Trophoblast cell (in vitro differentiated cells and primary cell): Measurements from ENCODE around the gene NECTIN4.

Experiments used
- DNase-seq, 2 donors: peaks; one replicate each; pipeline ENCODE4 v3.0.0-alpha.2; 2016
- H2AFZ ChIP-seq: 2 replicates; pipeline ENCODE4 v1.6.1; 2013; ENCODE audit warnings: low read length, moderate library complexity, mild to moderate bottlenecking; ENCODE audit not compliant: insufficient read depth, poor library complexity
- H2AK5ac ChIP-seq: 2 replicates; pipeline ENCODE4 v1.6.1; 2013; ENCODE audit warnings: mild to moderate bottlenecking, low read length
- H2BK120ac ChIP-seq: 2 replicates; pipeline ENCODE4 v1.6.1; 2013; ENCODE audit warnings: low read length, mild to moderate bottlenecking, moderate library complexity; ENCODE audit not compliant: insufficient read depth, poor library complexity
- H2BK12ac ChIP-seq: 2 replicates; pipeline ENCODE4 v1.6.1; 2013; ENCODE audit warnings: mild to moderate bottlenecking, low read length, moderate library complexity
- H2BK5ac ChIP-seq: 2 replicates; pipeline ENCODE4 v1.6.1; 2013; ENCODE audit warnings: low read length, low read depth, moderate library complexity, mild to moderate bottlenecking; ENCODE audit not compliant: poor library complexity
- H3K14ac ChIP-seq: 2 replicates; pipeline ENCODE4 v1.6.1; 2013; ENCODE audit warnings: mild to moderate bottlenecking, low read length
- H3K18ac ChIP-seq: 2 replicates; pipeline ENCODE4 v1.6.1; 2013; ENCODE audit warnings: mild to moderate bottlenecking, low read length
- H3K23ac ChIP-seq: 2 replicates; pipeline ENCODE4 v1.6.1; 2013; ENCODE audit warnings: low read length
- H3K27ac ChIP-seq: 2 replicates; pipeline ENCODE4 v1.5.1; 2013; ENCODE audit warnings: low read depth, mild to moderate bottlenecking, inconsistent platforms, low read length, moderate library complexity
- H3K27me3 ChIP-seq: 2 replicates; pipeline ENCODE4 v1.6.1; 2013; ENCODE audit warnings: inconsistent platforms, mild to moderate bottlenecking, low read length, moderate library complexity; ENCODE audit not compliant: insufficient read depth
- H3K36me3 ChIP-seq, 2 experiments: 1 replicate in 1 of 2; 2 replicates in 1 of 2; pipeline ENCODE4 v1.6.1; 2013; ENCODE audit warnings: low read length in 2 of 2, mild to moderate bottlenecking in 2 of 2, moderate library complexity in 1 of 2; ENCODE audit not compliant: insufficient read depth in 2 of 2, control insufficient read depth in 1 of 2
- H3K4ac ChIP-seq: 2 replicates; pipeline ENCODE4 v1.6.1; 2013; ENCODE audit warnings: low read depth, mild to moderate bottlenecking, low read length, moderate library complexity
- H3K4me1 ChIP-seq, 2 experiments: 1 replicate in 1 of 2; 2 replicates in 1 of 2; pipeline ENCODE4 v1.6.1; 2013; ENCODE audit warnings: low read length in 2 of 2, mild to moderate bottlenecking in 2 of 2, moderate library complexity in 1 of 2; ENCODE audit not compliant: insufficient read depth in 2 of 2, control insufficient read depth in 1 of 2
- H3K4me2 ChIP-seq: 2 replicates; pipeline ENCODE4 v1.6.1; 2013; ENCODE audit warnings: inconsistent platforms, mild to moderate bottlenecking, low read length, moderate library complexity
- H3K4me3 ChIP-seq: 2 replicates; pipeline ENCODE4 v1.5.1; 2013; ENCODE audit warnings: mild to moderate bottlenecking, low read depth, low read length, inconsistent platforms
- H3K79me1 ChIP-seq: one replicate; pipeline ENCODE4 v1.6.1; 2013; ENCODE audit warnings: low read length
- H3K79me2 ChIP-seq: 2 replicates; pipeline ENCODE4 v1.6.1; 2013; ENCODE audit warnings: low read length, mild to moderate bottlenecking; ENCODE audit not compliant: control insufficient read depth, insufficient read depth, poor library complexity
- H3K9ac ChIP-seq: 2 replicates; pipeline ENCODE4 v1.6.1; 2013; ENCODE audit warnings: mild to moderate bottlenecking, low read length
- H3K9me3 ChIP-seq: 2 replicates; pipeline ENCODE4 v1.6.1; 2013; ENCODE audit warnings: low read depth, mild to moderate bottlenecking, control low read depth, inconsistent platforms, low read length; ENCODE audit not compliant: insufficient read depth
- H4K12ac ChIP-seq: 2 replicates; pipeline ENCODE4 v1.6.1; 2013; ENCODE audit warnings: low read depth, mild to moderate bottlenecking, low read length, moderate library complexity
- H4K8ac ChIP-seq: 2 replicates; pipeline ENCODE4 v1.6.1; 2013; ENCODE audit warnings: low read depth, mild to moderate bottlenecking, low read length, moderate library complexity
- H4K91ac ChIP-seq: one replicate; pipeline ENCODE4 v1.6.1; 2013; ENCODE audit warnings: low read depth, mild to moderate bottlenecking, low read length, moderate library complexity
- WGBS: extraction: QIAGEN DNeasy Blood & Tissue Kit; methylation state at CpG from one replicate; pipeline ENCODE4 v1.1.7; 2013; ENCODE audit warnings: missing lambda C conversion rate; ENCODE audit not compliant: insufficient read length, insufficient coverage; ENCODE audit errors: extremely low coverage; 5-methylcytosine and 5-hydroxymethylcytosine counted together

Gene NECTIN4

GRCh38 chr1:161090617-161091016, 1.3 kb upstream of the NECTIN4 start:
- no peak overlapping the region for H2AFZ ChIP-seq
- peaks cover 53 to 61% of the 10 kb centered on the region in 2 experiments for H3K4me1 ChIP-seq
- no peak overlapping the region for H2BK120ac ChIP-seq
- no peak overlapping the region for H2BK5ac ChIP-seq
- H2AK5ac ChIP-seq: no peak overlapping the region
- H3K4me2 ChIP-seq: no peak overlapping the region
- no peak overlapping the region for H3K9ac ChIP-seq
- peaks cover 52% of the 10 kb centered on the region for H3K79me1 ChIP-seq
- no peak overlapping the region for H4K8ac ChIP-seq
- H3K36me3 ChIP-seq: no peaks in the 10 kb centered on the region
- no peaks in the 10 kb centered on the region for H3K9me3 ChIP-seq
- no peak overlapping the region for H3K23ac ChIP-seq
- no peak overlapping the region for H4K12ac ChIP-seq
- H3K79me2 ChIP-seq: peaks cover 15% of the 10 kb centered on the region
- H2BK12ac ChIP-seq: no peak overlapping the region
- WGBS: no CpG with 5 or more reads among the region's 3 CpGs
- H3K14ac ChIP-seq: no peak overlapping the region
- no peak overlapping the region for H3K18ac ChIP-seq
- H4K91ac ChIP-seq: no peak overlapping the region
- H3K4ac ChIP-seq: no peak overlapping the region
- DNase-seq: no peak
- no peak overlapping the region for H3K4me3 ChIP-seq
- no peak overlapping the region for H3K27ac ChIP-seq
- H3K27me3 ChIP-seq: no peaks in the 10 kb centered on the region

- no peak overlapping the region for H4K12ac ChIP-seq
- no peak overlapping the region for H3K9ac ChIP-seq
- H3K18ac ChIP-seq: peak overlapping the region; percentile 52
- peak in 1 of 2 donors; percentile 61 for DNase-seq
- peak overlapping the region; percentile 69 for H4K91ac ChIP-seq
- peak overlapping the region; percentile 43 for H3K4me2 ChIP-seq
- peak overlapping the region; percentile 70 for H2BK5ac ChIP-seq
- peak overlapping the region; percentile 16 for H3K4ac ChIP-seq
- H2BK12ac ChIP-seq: peak overlapping the region; percentile 91
- peaks cover 58 to 68% of the 10 kb centered on the region in 2 experiments for H3K4me1 ChIP-seq
- whole genome bisulfite sequencing: no CpG with 5 or more reads among the region's 5 CpGs
- peak overlapping the region; percentile 68 for H3K14ac ChIP-seq
- peaks cover 17% of the 10 kb centered on the region for H3K79me2 ChIP-seq
- no peaks in the 10 kb centered on the region for H3K27me3 ChIP-seq
- no peaks in the 10 kb centered on the region for H3K36me3 ChIP-seq
- peaks cover 57% of the 10 kb centered on the region for H3K79me1 ChIP-seq
- H4K8ac ChIP-seq: peak overlapping the region; percentile 40
- no peaks in the 10 kb centered on the region for H3K9me3 ChIP-seq
- no peak overlapping the region for H3K23ac ChIP-seq
- H2AFZ ChIP-seq: no peak overlapping the region
- H2BK120ac ChIP-seq: peak overlapping the region; percentile 46
- H2AK5ac ChIP-seq: peak overlapping the region; percentile 49
- no peak overlapping the region for H3K4me3 ChIP-seq
- H3K27ac ChIP-seq: peak overlapping the region; percentile 18
Observed at GRCh38 chr1:161089938-161090337, 580 bp upstream of the NECTIN4 start.

- peak overlapping the region; percentile 30 for H2BK12ac ChIP-seq
- H3K4me2 ChIP-seq: peak overlapping the region; percentile 43
- peaks cover 70% of the 10 kb centered on the region for H3K79me1 ChIP-seq
- no peak overlapping the region for H4K12ac ChIP-seq
- H3K14ac ChIP-seq: peak overlapping the region; percentile 52
- peaks cover 22% of the 10 kb centered on the region for H3K79me2 ChIP-seq
- H3K36me3 ChIP-seq: no peaks in the 10 kb centered on the region
- peak overlapping the region; percentile 23 for H3K4ac ChIP-seq
- no peak overlapping the region for H3K23ac ChIP-seq
- peaks cover 70 to 80% of the 10 kb centered on the region in 2 experiments for H3K4me1 ChIP-seq
- peak overlapping the region; percentile 52 for H2BK5ac ChIP-seq
- peak overlapping the region; percentile 62 for H3K18ac ChIP-seq
- no CpG with 5 or more reads among the region's 3 CpGs for WGBS
- no peak overlapping the region for H3K9ac ChIP-seq
- H3K9me3 ChIP-seq: no peaks in the 10 kb centered on the region
- H3K27me3 ChIP-seq: no peaks in the 10 kb centered on the region
- DNase-seq: no peak
- peak overlapping the region; percentile 9 for H2BK120ac ChIP-seq
- H4K91ac ChIP-seq: peak overlapping the region; percentile 69
- peak overlapping the region; percentile 24 for H2AK5ac ChIP-seq
- peak overlapping the region; percentile 24 for H4K8ac ChIP-seq
- peak overlapping the region; percentile 18 for H3K27ac ChIP-seq
- peak overlapping the region; percentile 38 for H3K4me3 ChIP-seq
- no peak overlapping the region for H2AFZ ChIP-seq
Observed at GRCh38 chr1:161088587-161089110, 709 bp downstream of the NECTIN4 start.

GRCh38 chr1:161086457-161086856, 2.9 kb downstream of the NECTIN4 start:
- no CpG with 5 or more reads among the region's 4 CpGs for WGBS
- peak overlapping the region; percentile 63 for H3K18ac ChIP-seq

More at GRCh38 chr1:161086457-161086856, 2.9 kb downstream of the NECTIN4 start:
- Histone ChIP-seq H3K9me3 (no peaks in the 10 kb centered on the region), H4K8ac (peak overlapping the region; percentile 57), H3K23ac (no peak overlapping the region), H3K14ac (peak overlapping the region; percentile 96), H3K4me2 (peak overlapping the region; percentile 4), H2BK120ac (peak overlapping the region; percentile 98), H3K4ac (peak overlapping the region; percentile 84), H2AK5ac (peak overlapping the region; percentile 61), H3K36me3 (no peaks in the 10 kb centered on the region), H3K4me1 (peaks cover 69 to 79% of the 10 kb centered on the region in 2 experiments), H2AFZ (no peak overlapping the region), H3K4me3 (no peak overlapping the region), H3K79me2 (peaks cover 26% of the 10 kb centered on the region), H3K79me1 (peaks cover 74% of the 10 kb centered on the region), H4K91ac (peak overlapping the region; percentile 99), H2BK5ac (peak overlapping the region; percentile 99), H3K9ac (no peak overlapping the region), H3K27me3 (no peaks in the 10 kb centered on the region), H4K12ac (peak overlapping the region; percentile 20), H2BK12ac (peak overlapping the region; percentile 91), H3K27ac (peak overlapping the region; percentile 99)
- DNase-seq: no peak
